ENCODE measurements around the gene STX16. TPM values are rescaled to one million over a fixed set of nuclear protein-coding genes. Genes with fewer than 3 reads are reported as not detected.
"Not testable (repeated sequence)": the region's sequence is repeated elsewhere in the genome, so short reads cannot be mapped to it uniquely, and the experiment has no call there.

The STX16 gene
- total RNA-seq, 1 donor = 34.1 TPM

GRCh38 chr20:58645412-58645968, 5.6 kb upstream of the STX16 start:
- DNase-seq (ENCODE audit: low read depth) = no peak
- H3K4me3 ChIP-seq (ENCODE audit: low read depth, low read length) = no peak overlapping the region
- TF ChIP-seq CTCF (IDR thresholded peaks at IDR 0.05; ENCODE audit: insufficient read depth, low read depth, low read length) = no peak

GRCh38 chr20:58646257-58646656, 4.8 kb upstream of the STX16 start:
- no peak overlapping the region for H3K4me3 ChIP-seq (ENCODE audit: low read depth, low read length)
- no peak for TF ChIP-seq CTCF (IDR thresholded peaks at IDR 0.05; ENCODE audit: insufficient read depth, low read depth, low read length)
- no peak for DNase-seq (ENCODE audit: low read depth)

GRCh38 chr20:58646703-58647102, 4.4 kb upstream of the STX16 start:
- no peak for TF ChIP-seq CTCF (IDR thresholded peaks at IDR 0.05; ENCODE audit: insufficient read depth, low read depth, low read length)
- no peak overlapping the region for H3K4me3 ChIP-seq (ENCODE audit: low read depth, low read length)
- DNase-seq (ENCODE audit: low read depth) = no peak

GRCh38 chr20:58647162-58647795, 3.8 kb upstream of the STX16 start:
- no peak for TF ChIP-seq CTCF (IDR thresholded peaks at IDR 0.05; ENCODE audit: insufficient read depth, low read depth, low read length)
- H3K4me3 ChIP-seq (ENCODE audit: low read depth, low read length) = no peak overlapping the region
- no peak for DNase-seq (ENCODE audit: low read depth)

GRCh38 chr20:58647796-58648501, 3.1 kb upstream of the STX16 start:
- H3K4me3 ChIP-seq (ENCODE audit: low read depth, low read length) = no peak overlapping the region
- no peak for TF ChIP-seq CTCF (IDR thresholded peaks at IDR 0.05; ENCODE audit: insufficient read depth, low read depth, low read length)
- peak; percentile 65 for DNase-seq (ENCODE audit: low read depth)

GRCh38 chr20:58648502-58648825, 2.6 kb upstream of the STX16 start:
- DNase-seq (ENCODE audit: low read depth); H3K4me3 ChIP-seq (ENCODE audit: low read depth, low read length): not testable (repeated sequence)

- peak overlapping the region; percentile 39 for H3K4me3 ChIP-seq (ENCODE audit: low read depth, low read length)
- no peak for DNase-seq (ENCODE audit: low read depth)
- TF ChIP-seq CTCF (IDR thresholded peaks at IDR 0.05; ENCODE audit: insufficient read depth, low read depth, low read length) = no peak
Measured at GRCh38 chr20:58649288-58650180, 1.5 kb upstream of the STX16 start.
